Spleen (tissue), 11 donors: ENCODE data around the gene POLE4. TPM values are rescaled to one million over a fixed set of nuclear protein-coding genes. Genes with fewer than 3 reads are reported as not detected.

Experiments
- DNase-seq: peaks from one replicate; pipeline ENCODE4 v3.0.0-alpha.2; 2020
- H3K27ac ChIP-seq, 8 donors: fragments of 200-600 bp; sonication (generic) in 7 of 8; 1 replicate in 4 of 8; 2 replicates in 4 of 8; pipeline versions ENCODE4 v1.5.0 to v1.8.0; 2016 to 2021; ENCODE audit warnings: inconsistent platforms in 4 of 8, mild to moderate bottlenecking in 4 of 8, moderate library complexity in 1 of 8
- H3K27me3 ChIP-seq, 7 donors: fragments of 200-600 bp; sonication (generic) in 6 of 7; replicated peaks in 1 of 7; 1 replicate in 4 of 7; 2 replicates in 3 of 7; pipeline versions ENCODE4 v1.5.0 to v1.8.0; 2016 to 2021; ENCODE audit warnings: inconsistent platforms in 3 of 7, mild to moderate bottlenecking in 1 of 7
- H3K36me3 ChIP-seq, 6 donors: fragments of 200-600 bp; sonication (generic) in 5 of 6; 1 replicate in 4 of 6; 2 replicates in 2 of 6; pipeline versions ENCODE4 v1.5.0 to v1.8.0; 2016 to 2021; ENCODE audit warnings: inconsistent platforms in 2 of 6
- H3K4me1 ChIP-seq, 6 donors: fragments of 200-600 bp; sonication (generic) in 5 of 6; 1 replicate in 3 of 6; 2 replicates in 3 of 6; pipeline versions ENCODE4 v1.5.0 to v1.8.0; 2016 to 2021; ENCODE audit warnings: inconsistent platforms in 3 of 6
- H3K4me3 ChIP-seq, 8 donors: fragments of 200-600 bp; sonication (generic) in 7 of 8; 1 replicate in 4 of 8; 2 replicates in 4 of 8; pipeline versions ENCODE4 v1.5.0 to v1.8.0; 2016 to 2021; ENCODE audit warnings: inconsistent platforms in 4 of 8, mild to moderate bottlenecking in 4 of 8, moderate library complexity in 2 of 8
- H3K9me3 ChIP-seq, 8 donors: fragments of 200-600 bp; sonication (generic) in 7 of 8; 1 replicate in 4 of 8; 2 replicates in 4 of 8; pipeline versions ENCODE4 v1.5.0 to v1.8.0; 2016 to 2021; ENCODE audit warnings: inconsistent platforms in 4 of 8
- CTCF ChIP-seq, 11 experiments: fragments of 200-600 bp in 7 of 11; fragments of 450-650 bp in 4 of 11; sonication (generic) in 4 of 11; IDR thresholded peaks in 8 of 11; conservative IDR thresholded peaks in 3 of 11; 1 replicate in 7 of 11; 2 replicates in 4 of 11; pipeline versions ENCODE4 v1.4.0 to v1.8.0; 2016 to 2021; ENCODE audit warnings: antibody characterized with exemption in 11 of 11, inconsistent platforms in 4 of 11, mild to moderate bottlenecking in 1 of 11
- POLR2A ChIP-seq, 3 donors: fragments of 450-650 bp; IDR thresholded peaks; one replicate each; pipeline ENCODE4 v1.5.1; 2017; ENCODE audit warnings: antibody characterized with exemption in 3 of 3, mild to moderate bottlenecking in 1 of 3
- POLR2AphosphoS5 ChIP-seq, 3 donors: sonication (generic); formaldehyde crosslinking; IDR thresholded peaks; one replicate each; pipeline ENCODE4 v1.5.1; 2017; ENCODE audit warnings: antibody characterized with exemption in 3 of 3
- WGBS, 5 donors: extraction: QIAGEN DNeasy Blood & Tissue Kit in 3 of 5; methylation state at CpG; one replicate each; pipeline versions ENCODE4 v1.1.5 to v1.1.7; 2013 to 2018; 5-methylcytosine and 5-hydroxymethylcytosine counted together
- intact Hi-C: fragments of 100-400 bp; cut with DNase I; formaldehyde crosslinking; loops from one replicate; pipeline ENCODE4 v1.15.0; 2023; ENCODE audit warnings: low total_unique reads
- polyA plus RNA-seq, 3 donors: library from polyadenylated mRNA; stranded (reverse); fragments of 200-250 nt; gene quantifications; one replicate each; pipeline ENCODE4 v1.2.1, GENCODE V29; 2013
- total RNA-seq, 7 donors: library from RNA; depleted of rRNA in 3 of 7; stranded (reverse); fragments of >200 nt in 3 of 7; fragmentation: NEBNext Ultra II Directional in 4 of 7; extraction: Animal tissue kit (Norgen Biotek cat#: 25700) in 4 of 7; gene quantifications; one replicate each; pipeline versions ENCODE4 v1.1.0 to v1.2.1, GENCODE V29; 2016 to 2021
- donor health status: healthy with polysubstance abuse.
- donor health status: DM: no; HTN: no; CAD: no; lungs with moderate emphysema.
- donor health status: DM: no; HTN: no; CAD: no.
- donor health status: Bipolar disorder and iron deficiency.
- donor health status: healthy.
- donor health status: DM: no; HTN: no; CAD: no.
- donor health status: DM: yes; HTN: yes; CAD: no.

Gene POLE4
- total and polyA plus RNA-seq, 10 donors, result 22.8 to 96.9 (median 46.4) TPM

DNA sequence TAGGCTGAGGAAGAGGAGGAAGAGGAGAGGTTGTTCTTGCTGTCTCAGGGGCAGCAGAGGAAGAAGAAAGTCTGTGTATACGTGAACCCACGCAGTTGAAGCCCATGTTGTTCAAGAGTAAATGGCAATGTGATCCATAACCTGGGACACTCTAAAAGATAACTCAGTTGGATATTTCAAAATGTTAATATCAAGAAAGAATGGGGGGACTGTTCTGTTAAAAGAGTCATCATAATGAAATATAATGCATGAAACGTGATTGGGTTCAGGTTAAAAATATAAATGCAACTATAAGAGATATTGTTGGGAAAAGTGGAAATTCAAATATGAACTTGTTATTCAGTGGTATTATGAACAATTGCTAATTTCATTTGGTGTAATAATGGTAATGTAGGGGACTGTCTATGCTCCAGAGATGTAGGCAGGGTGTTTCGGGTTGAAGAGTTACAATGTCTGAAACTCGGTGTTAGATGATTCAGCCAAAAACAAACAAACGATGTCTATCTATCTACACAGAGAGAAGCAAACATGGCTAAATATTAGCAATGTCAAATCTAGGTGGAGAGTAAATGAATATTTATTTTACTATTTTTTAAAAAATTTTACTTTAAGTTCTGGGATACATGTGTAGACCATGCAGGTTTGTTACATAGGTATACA is 21.1 kb upstream of the POLE4 start:
- no peaks in the 10 kb centered on the region for H3K9me3 ChIP-seq
- H3K27me3 ChIP-seq, result no peaks in the 10 kb centered on the region
- no peak overlapping the region for H3K4me3 ChIP-seq
- no peak for DNase-seq
- no peaks in the 10 kb centered on the region for H3K36me3 ChIP-seq
- H3K27ac ChIP-seq, result no peak overlapping the region
- 90 to 97% (median 94%) methylated on average over 6 of the region's 6 CpGs for WGBS, 5 donors
- intact Hi-C loops, result no loop called here
- H3K4me1 ChIP-seq, result no peaks in the 10 kb centered on the region
- TF ChIP-seq POLR2A (IDR thresholded peaks at IDR 0.05) (no peak), CTCF (IDR thresholded peaks at IDR 0.05 in 8 of 11, conservative IDR thresholded peaks at IDR 0.05 in 3 of 11) (no peak), POLR2AphosphoS5 (IDR thresholded peaks at IDR 0.05) (no peak)

- WGBS, 5 donors, result 89 to 97% (median 93%) methylated on average over 4 of the region's 4 CpGs
- no peak overlapping the region for H3K27ac ChIP-seq
- no peaks in the 10 kb centered on the region for H3K9me3 ChIP-seq
- DNase-seq, result no peak
- H3K36me3 ChIP-seq, result no peaks in the 10 kb centered on the region
- no peak for TF ChIP-seq CTCF (IDR thresholded peaks at IDR 0.05 in 8 of 11, conservative IDR thresholded peaks at IDR 0.05 in 3 of 11)
- TF ChIP-seq POLR2AphosphoS5 (IDR thresholded peaks at IDR 0.05), result no peak
- TF ChIP-seq POLR2A (IDR thresholded peaks at IDR 0.05), result no peak
- no peaks in the 10 kb centered on the region for H3K4me1 ChIP-seq
- intact Hi-C loops, result no loop called here
- no peaks in the 10 kb centered on the region for H3K27me3 ChIP-seq
- no peak overlapping the region for H3K4me3 ChIP-seq
Observed at GRCh38 chr2:74938264-74938663, 20.2 kb upstream of the POLE4 start.

DNA sequence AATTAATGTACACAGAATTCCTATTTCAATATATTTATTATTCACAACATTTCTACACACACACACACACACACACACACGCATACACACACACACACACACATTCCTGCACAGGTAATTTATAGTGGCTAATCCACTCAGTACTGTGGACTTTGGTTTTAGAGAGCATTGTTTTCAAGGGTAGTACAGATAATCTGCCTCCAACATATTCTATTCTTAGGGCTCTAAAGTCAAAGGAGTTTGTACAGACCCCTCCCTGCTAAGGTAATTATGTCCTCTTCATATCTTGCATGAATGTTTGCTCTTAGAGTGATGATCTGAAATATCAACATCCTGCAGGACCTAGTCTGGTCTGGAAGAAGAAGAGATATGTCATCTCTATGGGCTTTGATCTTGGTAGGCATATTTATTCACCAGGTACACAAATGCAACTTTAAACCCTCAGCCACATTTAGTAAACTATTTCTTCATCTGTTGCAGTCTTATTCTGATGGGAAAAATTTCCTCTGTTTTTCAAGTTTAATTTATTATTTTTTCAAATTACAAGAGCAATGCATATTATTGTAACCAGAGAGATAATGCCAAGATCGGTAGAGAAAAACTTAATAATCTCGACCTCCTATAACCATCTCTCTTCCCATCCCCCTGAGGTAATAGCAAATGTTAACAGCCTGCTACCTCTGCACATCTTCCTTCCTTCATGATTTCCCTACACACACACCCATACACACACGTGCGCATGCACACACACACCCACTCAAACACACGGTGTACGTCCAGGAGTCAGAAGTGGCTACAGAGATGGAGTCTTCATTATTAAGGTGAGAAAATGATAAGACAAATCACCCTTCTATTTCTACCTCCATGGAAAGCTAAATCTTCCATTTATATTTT is 18.3 kb upstream of the POLE4 start:
- Histone ChIP-seq H3K27ac (no peak overlapping the region), H3K9me3 (no peaks in the 10 kb centered on the region), H3K27me3 (no peaks in the 10 kb centered on the region), H3K4me3 (no peak overlapping the region), H3K36me3 (no peaks in the 10 kb centered on the region), H3K4me1 (peaks cover 0 to 4% (median 0%) of the 10 kb centered on the region in 6 donors)
- 87 to 95% (median 94%) methylated on average over 7 of the region's 7 CpGs for WGBS, 5 donors
- intact Hi-C loops, result no loop called here
- no peak for TF ChIP-seq POLR2A (IDR thresholded peaks at IDR 0.05)
- no peak for TF ChIP-seq POLR2AphosphoS5 (IDR thresholded peaks at IDR 0.05)
- no peak for TF ChIP-seq CTCF (IDR thresholded peaks at IDR 0.05 in 8 of 11, conservative IDR thresholded peaks at IDR 0.05 in 3 of 11)
- DNase-seq, result no peak

DNA sequence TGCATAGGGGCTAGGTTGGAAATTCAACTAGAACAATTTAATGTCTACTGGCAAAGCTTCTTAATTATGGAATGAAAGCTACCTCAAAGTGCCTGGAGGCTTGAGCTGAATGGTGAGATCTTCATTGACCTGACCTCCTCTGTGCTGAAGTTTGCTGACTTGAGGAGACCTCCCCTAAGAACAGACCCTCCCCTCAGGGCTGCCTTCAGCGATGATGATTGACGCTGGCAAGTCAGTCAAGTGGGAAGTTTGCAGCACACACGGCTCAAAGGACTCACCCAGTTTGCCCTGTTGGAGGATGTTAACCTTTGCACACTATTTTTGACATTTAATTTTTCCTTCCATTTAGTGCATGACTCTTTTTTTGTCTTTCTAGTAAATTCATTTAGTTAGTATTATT is 17.2 kb upstream of the POLE4 start:
- DNase-seq, result no peak
- H3K4me3 ChIP-seq, result no peak overlapping the region
- no peaks in the 10 kb centered on the region for H3K9me3 ChIP-seq
- H3K4me1 ChIP-seq, result peaks cover 0 to 6% (median 0%) of the 10 kb centered on the region in 6 donors
- WGBS, 5 donors, result 92 to 97% (median 96%) methylated on average over 3 of the region's 3 CpGs
- H3K27ac ChIP-seq, result no peak overlapping the region
- H3K36me3 ChIP-seq, result no peaks in the 10 kb centered on the region
- H3K27me3 ChIP-seq, result no peaks in the 10 kb centered on the region
- TF ChIP-seq POLR2A (IDR thresholded peaks at IDR 0.05) (no peak), POLR2AphosphoS5 (IDR thresholded peaks at IDR 0.05) (no peak), CTCF (IDR thresholded peaks at IDR 0.05 in 8 of 11, conservative IDR thresholded peaks at IDR 0.05 in 3 of 11) (no peak)
- intact Hi-C loops, result no loop called here
